ENCODE measurements around the gene CDC42BPA.
"Not testable (repeated sequence)": the region's sequence is repeated elsewhere in the genome, so short reads cannot be mapped to it uniquely, and the experiment has no call there.

CDC42BPA gene

DNA sequence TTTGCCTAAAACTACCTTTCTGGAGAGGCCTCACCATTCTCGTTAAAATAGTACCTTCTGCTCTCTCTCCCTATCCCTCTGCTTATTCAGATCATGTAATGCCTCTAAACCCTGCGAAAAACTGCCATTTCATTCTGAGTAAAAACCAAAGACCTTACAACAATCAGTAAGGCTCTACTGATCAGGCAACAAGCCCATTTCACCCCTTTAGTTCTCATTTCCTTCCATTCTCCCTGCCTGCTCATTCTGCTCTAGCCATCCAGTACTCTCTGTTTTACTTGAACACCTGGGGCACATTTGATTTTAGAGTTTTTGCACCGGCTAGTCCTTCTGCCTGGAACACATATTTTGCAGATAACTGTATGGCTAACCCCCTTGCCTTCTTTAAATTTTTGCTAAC, 190.4 kb downstream of the CDC42BPA start:
- DNase-seq = no peak

DNA sequence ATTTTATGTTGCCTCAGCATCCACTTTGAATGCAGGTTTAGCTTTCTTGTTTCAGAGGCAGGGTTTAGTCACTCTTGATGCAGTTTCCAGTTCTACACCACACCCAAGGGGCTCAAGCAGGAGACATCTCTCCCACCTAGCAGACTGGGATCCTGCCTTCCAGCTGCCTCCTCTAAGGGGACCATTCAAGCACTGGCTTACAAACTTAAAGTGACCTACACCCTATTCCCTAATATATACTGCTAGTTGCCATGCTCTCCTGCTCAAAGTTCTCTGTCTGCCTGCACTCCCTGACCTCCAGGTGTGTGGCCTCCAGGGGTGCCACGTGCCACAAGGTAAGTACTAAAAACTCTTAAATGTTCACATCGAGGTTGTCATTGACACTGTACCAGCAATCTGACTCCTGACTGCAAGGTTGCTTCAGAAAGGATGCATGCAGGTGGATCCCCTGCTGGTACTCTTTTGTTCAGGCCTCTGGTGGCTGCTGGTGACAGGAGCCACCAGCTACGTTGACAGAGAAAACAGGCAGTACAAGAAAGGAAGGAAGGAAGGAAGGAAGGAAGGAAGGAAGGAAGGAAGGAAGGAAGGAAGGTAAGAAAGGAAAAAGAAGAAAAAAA, 192.3 kb downstream of the CDC42BPA start:
- no peak for DNase-seq

DNA sequence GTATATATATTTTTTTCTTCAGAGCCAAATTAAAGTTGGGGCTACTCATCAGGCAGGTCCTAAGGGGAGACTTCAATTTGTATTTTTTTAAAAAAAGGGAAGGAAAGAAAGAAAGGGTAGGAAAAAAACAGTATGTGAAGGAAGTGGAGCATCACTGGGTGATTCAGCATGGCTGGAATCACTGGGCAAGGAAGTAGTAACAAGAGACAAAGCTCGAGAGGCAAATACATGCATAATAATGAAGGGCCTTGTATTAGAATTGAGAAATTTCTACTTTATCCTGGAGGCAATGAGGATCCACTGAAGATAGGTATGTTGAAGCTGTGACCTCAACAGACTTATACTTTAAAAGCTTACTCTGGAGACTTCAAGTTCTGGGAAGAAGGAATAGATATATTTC, 193.8 kb downstream of the CDC42BPA start:
- DNase-seq = no peak

DNA sequence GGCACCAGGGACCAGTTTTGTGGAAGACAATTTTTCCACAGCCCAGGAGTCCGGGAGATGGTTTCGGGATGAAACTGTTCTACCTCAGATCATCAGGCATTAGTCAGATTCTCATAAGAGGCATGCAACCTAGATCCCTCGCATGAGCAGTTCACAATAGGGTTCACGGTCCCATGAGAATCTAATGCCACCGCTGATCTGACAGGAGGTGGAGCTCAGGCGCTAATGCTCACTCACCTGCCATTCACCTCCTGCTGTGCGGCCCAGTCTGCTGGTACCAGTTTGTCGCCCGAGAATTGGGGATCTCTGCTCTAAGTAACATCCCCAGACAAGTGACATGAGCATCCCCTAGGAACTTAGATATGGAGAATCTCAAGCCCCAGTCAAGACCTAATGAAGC, 197.5 kb downstream of the CDC42BPA start:
- no peak for DNase-seq

DNA sequence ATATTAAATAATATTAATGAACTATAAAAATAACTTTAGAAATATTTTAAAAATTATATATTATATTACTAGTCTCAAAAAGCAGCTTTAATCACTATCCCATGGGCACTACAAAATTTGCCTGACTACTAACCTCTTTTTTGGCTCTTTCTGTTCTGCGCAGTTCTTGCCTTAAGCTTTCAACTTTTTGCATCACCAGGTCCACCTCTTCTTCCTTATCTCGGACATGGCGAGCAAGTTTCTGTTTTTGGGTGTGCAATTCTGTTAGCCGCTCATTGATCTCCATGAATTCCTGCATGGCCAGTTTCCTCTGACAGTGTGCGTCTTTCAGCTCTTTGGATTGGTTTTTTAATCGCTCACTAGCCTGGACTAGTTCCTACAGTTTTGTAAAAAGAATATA, 205.8 kb downstream of the CDC42BPA start:
- DNase-seq = no peak

DNA sequence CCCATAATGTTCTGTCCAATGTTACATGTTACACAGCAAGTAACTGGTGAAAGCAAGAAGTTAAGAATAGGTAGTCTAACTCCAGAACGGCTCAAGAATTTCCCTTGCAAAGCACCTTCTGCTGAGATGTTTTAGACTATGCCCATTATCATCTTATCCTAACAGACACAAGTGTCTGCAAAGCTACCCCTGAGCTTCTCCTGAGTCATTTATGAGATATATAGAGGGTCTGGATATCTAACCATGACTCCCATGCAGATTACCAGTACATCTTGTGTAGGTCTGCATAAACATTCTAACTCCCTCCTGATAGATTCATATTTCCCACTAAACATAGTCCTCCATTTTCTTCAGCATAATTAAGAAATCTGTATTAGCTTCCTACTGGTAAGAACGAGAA, 206.5 kb downstream of the CDC42BPA start:
- DNase-seq = no peak

DNA sequence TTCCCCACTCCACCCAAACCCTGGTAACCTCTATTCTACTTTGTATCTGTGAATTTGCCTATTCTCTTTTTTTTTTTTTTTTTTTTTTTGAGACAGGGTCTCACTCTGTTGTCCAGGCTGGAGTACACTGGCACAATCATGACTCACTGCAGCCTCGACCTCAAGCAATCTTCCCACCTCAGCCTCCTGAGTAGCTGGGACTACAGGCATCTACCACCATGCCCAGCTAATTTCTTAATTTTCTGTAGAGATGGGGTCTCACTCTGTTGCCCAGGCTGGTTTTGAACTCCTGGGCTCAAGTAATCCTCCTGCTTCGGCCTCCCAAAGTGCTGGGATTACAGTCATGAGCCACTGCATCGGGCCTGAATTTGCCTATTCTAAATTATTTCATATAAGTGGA, 213.0 kb downstream of the CDC42BPA start:
- DNase-seq = not testable (repeated sequence)

DNA sequence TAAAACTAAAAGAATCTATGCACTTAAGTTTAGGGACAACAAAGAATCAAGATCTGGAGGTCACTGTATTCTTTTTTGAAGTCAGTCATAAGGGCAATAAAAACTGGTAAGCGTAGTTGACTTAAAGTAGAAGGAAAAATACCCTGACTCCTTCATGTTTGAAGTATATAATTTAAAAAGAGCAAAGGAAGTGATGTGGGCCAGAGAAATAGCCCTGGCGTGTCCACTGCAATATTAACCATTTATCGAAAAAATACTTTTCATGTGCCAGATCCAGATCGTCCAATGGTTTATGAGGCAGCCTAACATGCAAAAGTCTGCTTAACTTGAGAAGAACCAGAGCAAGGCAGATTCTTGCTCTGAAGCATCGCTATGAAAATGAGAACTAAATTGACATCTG, 216.2 kb downstream of the CDC42BPA start:
- no peak for DNase-seq

DNA sequence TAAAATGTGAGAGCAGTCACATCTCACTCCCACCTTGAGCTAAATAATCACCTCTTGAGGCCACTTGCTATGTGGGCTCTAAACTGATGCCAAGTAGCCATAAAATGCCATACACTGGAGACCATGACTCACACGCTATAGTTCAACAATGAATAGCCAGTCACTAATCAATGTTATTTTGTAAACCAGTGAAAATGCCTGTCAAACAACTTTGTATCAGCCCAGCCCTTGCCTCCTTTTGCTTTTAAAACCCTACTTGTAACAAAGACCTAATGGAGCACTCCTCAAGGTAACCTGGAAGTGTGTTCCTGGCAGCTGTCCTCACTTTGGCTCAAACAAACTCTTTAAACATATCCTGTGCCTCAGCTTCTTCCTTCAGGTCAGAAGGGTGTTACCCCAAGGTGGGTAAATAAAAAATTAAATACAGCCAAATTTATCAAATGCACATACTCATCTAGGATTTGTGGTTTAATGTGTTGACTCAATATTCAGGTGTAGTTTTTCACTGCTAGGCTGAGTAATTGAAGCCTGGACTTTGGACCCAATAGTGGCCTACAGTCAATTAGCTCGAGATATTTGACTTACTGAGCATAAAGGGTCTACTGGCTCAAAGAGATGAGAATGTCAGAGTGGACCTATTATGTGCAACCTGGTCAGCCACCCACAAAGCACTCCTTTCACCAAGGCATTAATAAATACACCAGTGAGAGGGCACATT, 223.9 kb downstream of the CDC42BPA start:
- DNase-seq = no peak

DNA sequence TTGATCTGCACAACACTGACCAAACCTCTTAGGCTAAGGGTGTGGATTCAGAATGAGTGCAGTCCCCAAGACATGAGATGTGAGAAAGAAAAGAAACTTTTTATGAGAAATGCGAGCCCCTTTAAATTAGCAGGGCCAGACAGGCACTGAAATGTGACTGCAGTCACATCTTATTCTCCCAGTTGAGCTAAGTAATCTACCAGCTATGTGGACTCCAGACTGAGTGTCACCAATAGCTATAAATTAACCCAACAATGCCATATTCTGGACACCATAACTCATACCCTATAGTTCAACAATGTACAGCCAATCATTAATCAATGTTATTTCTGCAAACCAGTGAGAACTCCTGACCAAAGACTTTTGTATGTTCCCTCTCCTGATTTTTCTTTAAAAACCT, 225.0 kb downstream of the CDC42BPA start:
- DNase-seq = no peak

DNA sequence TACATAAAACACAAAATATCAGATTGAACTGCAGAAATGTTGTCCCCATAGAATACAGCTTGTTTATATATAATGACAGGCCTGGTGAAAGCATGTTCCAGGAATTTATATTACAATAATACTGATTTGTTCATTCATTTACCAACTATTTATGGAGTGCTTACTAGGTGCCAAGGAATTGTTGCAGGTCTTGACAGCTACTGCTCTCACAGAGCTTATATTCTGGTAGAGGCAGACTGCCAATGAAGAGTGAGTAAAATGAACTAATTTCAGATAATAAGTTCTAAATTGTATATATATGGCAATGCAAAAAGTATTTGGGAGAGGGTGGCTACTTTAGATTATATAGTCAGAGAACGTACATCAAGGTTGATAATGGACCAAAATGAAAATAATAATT, 226.2 kb downstream of the CDC42BPA start:
- DNase-seq = no peak

DNA sequence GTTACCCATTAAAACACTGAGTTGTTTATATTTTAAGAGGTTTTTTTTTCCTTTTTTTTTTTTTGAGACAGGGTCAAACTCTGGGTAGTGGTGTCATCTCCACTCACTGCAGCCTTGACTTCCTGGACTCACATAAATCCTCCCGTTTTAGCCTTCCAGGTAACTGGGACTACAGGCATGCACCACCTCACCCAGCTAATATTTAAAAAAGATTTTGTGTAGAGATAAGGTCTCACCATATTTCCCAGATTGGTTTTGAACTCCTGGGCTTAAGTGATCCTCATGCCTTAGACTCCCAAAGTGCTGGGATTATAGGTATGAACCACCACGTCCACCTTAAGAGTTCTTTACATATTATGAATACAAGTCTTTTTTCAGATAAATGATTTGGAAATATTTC, 231.7 kb downstream of the CDC42BPA start:
- no peak for DNase-seq

DNA sequence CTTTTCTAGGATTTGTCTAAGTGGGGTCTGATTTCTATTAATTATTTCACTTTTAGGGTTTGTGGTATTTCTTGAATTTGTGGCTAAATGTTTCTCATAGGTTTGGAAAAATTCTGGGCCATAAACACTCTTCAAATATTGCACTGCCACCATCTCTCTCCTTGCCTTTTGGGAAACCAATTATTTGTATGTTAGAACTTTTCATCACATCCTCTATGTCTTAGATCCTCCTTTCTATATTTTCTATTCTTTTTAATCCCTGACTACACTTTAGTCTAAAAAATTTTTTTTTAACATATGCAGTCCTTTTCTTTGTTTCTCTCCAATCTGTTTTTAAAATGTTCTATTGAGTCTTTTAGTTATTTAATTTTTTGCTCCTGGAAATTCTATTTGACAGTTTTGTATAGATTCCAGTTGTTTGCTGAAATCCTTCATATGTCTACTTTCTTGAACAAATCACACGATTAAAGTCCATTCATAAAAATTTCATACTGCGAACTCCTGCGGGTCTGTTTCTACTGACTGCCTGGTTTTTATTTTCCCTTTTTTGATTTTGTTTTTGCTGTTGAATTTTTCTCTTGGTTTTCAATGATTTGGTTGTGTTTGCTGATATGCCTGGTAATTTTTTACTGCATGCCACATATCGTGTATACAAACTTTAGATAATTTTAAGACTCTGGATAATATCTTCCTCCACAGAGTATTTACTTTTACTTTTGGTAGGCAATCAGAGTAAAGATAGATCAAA, 235.1 kb downstream of the CDC42BPA start:
- DNase-seq = no peak

DNA sequence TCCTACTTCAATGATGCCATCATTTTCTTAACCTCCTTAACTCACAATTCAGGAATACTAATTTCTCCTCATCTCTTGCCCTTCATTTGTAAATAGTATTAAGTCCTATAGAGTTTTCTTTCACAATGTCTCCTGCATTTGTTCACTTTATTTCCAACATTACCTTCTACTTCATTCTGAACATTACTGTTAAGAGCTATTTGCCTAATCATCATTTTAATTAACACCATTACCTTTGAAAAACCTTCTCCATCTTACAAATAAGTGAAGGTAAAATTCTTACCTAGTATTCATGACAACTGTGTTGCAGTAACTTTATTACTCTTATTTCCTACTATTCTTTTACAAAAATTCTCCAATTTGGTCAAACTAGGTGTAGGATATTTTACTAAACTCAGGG, 240.5 kb downstream of the CDC42BPA start:
- DNase-seq = no peak

DNA sequence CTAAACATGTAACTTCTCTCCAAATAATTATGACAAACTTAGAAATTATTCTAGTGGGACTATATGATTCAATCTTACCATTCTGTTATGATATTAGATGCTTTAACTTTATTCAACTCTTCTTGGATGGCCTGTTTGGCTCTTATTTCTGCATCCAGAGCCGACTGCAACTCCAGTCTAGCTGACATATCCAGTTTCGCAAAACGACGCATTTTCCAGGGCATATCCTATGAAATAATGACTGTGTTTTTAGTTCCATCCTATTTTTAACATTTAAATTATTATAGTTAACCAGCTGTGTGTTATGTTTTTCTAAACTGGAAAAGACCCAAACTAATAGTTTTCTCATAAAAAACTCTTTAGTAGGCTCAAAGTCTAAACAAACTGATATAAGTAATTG, 244.5 kb downstream of the CDC42BPA start:
- DNase-seq = no peak

DNA sequence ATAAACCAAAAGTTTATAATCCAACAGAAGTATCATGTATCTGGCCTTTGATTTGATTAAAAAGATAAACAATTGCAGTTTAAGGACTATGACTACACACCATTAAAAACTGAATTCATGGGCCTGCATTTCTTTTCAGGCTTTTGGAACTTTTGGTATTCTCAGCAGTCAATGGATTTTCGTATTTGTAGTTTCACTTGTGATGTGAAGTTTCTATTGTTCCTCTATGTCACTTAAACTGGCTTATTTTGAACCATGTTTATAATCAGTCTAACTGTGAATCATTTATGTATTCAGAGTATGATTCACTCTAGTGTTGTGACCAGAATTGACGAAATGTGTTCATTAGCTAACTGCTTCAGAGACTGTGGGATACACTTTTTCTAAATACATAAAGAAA, 245.3 kb downstream of the CDC42BPA start:
- DNase-seq = no peak

DNA sequence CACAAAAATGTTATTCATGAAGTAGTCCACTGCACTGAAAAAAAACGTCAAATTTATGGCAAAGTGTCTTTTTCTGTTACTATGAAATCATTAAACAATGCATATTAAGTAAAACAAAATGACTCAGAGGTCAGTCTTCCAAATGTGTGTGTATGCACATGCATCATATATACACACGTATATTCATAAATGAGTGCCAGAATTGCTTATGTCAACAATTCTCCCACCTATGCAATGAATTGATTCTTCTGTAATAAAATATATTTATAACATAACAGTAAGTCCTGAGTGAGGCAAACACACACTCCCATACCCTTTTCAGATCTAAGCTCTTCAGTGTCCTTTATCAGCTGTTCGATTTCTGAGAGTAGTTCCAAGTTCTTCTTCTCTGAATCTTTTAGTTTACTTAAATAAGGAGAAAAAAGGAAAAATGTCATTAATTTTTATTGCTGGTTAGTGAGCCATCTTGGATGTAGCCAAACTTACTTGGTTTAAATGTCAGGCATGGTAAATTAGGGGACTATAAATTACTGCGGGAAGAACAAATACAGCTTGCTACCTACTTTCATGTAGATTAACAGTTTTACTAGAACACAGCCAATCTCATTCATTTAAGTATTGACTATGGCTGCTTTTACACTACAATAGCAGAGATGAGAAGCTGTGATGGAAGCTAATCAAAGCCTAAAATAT, 246.3 kb downstream of the CDC42BPA start:
- DNase-seq = no peak

DNA sequence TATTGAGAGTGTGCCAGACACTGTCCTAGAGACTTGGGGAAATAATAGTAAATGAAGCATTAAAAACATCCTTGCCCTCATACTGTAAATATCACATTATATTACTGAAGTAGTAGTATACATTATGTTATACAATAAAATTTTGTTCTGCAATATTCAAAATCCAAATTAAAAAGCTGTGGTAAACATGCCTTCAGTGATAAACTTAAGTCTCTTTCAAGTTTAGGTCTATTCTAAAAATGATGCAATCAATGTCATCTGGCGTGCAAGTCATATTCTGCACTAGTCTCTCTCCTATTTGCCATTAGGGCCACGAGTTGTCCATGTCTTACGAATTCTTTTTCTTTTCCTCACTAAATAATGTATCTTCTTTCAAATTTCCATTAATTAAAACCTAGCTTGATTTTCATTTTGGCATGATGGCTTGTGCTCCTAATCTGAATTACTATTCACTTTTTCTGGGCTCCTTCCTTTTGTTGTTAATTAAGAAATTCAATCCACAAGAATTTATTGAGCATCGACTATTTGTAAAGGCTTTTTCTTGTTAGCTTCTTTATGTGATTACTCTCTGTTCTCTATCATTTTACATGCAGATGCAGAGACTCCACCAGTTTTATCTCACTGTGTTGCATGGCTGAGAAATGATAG, 247.5 kb downstream of the CDC42BPA start:
- DNase-seq = no peak

DNA sequence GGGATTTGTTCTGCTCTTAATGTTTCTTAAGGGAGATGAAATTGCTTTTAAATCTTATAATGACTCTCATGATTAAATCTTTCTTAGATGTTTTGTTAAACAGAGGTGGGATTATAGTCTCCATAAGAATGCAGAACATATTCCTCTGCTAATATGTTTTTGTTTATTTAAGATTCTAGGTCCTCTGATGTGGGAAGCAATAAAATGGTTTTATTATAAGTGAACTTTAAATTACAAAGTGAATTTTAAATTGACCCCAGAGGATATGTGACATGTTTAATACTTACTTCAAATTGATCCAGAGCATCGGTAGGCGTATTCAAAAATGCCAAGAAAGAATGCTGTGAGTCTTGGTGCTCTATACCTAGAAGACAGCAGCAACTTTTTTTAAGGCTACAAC, 248.8 kb downstream of the CDC42BPA start:
- DNase-seq = no peak

DNA sequence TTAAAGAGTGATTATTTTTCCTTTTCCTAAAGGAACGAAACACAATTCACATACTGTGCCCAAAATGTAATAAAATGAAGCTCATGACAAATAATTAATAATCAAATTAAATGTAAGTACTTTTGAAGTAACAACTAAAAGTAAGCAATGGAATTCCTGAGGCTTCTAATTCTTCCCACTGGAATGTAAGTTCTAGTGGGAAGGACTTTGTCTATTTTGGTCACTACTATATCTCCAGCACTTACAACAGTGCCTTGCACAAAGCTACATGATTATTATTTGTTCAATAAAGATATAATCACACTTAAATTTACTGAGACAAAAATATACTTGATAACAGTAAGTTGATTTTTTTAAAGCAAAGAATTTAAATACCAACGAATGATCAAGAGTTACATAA, 249.4 kb downstream of the CDC42BPA start:
- no peak for DNase-seq

DNA sequence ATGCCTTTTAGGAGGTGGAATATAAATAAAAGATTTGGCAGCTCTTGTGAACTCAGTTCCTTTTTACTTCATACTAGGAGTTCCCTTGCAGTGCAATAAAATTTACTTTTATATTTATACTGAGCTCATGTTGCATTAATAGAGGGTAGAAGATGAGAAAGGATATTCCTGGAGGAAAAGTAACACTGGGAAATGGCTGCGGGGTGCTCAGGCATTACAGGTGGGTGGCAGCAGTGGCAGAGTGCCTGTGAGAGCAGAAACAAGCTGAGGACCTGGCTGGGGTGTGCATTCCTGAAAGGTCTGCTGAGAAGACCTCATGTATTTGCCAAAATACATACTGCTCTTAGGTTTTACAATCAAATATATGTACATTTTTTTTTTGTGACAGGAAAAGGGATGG, 251.3 kb downstream of the CDC42BPA start:
- DNase-seq = no peak

DNA sequence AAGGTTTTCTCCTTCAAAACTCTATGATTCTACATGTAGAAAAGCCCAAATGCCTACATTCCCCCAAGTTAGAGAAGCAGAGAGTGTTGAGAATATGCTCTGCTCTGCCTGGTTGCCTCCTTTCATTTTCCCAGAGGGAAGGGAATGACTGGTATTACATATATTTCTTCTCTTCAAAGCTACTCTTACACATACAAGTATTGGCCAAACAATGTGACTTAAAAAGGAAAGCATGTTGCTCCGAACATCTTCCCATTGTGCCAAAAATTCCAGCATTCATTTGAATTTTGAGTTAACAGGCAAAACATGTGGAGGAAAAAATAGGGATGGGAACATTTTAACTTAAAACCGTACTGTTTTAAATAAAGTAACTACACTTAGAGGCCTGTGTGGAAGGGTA, 253.0 kb downstream of the CDC42BPA start:
- no peak for DNase-seq

DNA sequence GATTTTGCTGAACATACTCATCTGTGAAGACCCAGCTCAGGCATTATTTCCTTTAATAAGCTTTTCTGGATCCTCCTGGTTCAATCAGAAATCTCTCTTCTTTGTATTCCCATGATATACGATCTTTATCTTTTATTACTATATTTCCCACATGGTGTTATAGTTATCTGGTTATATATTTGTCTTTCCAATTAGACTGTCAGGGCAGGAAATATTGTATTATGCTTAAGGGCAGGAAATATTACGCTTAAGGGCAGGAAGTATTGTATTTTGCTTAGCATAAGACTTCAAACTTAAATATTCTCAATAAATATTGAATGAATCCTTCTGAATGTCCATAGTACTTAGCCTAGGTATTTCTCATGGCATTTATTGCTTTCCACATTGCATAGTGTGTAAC, 256.0 kb downstream of the CDC42BPA start:
- no peak for DNase-seq

All from inflammatory macrophage treated with lipopolysaccharide for 1 hour (primary cell).